Measurements from ENCODE around the gene TIMM44.
A peak's percentile ranks its signal among the peaks of the same experiment; 100 is the strongest.

Gene TIMM44

GRCh38 chr19:7909471-7910067 is 33.9 kb downstream of the TIMM44 start:
- H3K4me1 ChIP-seq (ENCODE audit: control insufficient read depth in 1 of 2, insufficient read depth in 2 of 2, low read length in 2 of 2), result peaks cover 7 to 25% of the 10 kb centered on the region in 2 donors
- H3K36me3 ChIP-seq (ENCODE audit: control insufficient read depth in 1 of 2, insufficient read depth in 2 of 2, low read length in 2 of 2), result peaks cover 3 to 48% of the 10 kb centered on the region in 2 donors
- H3K9me3 ChIP-seq (ENCODE audit: control insufficient read depth in 1 of 2, low read length in 2 of 2), result no peaks in the 10 kb centered on the region

GRCh38 chr19:7908742-7909461 is 34.6 kb downstream of the TIMM44 start:
- Histone ChIP-seq H3K4me1 (ENCODE audit: control insufficient read depth in 1 of 2, insufficient read depth in 2 of 2, low read length in 2 of 2) (peaks cover 8 to 30% of the 10 kb centered on the region in 2 donors), H3K36me3 (ENCODE audit: control insufficient read depth in 1 of 2, insufficient read depth in 2 of 2, low read length in 2 of 2) (peaks cover 3 to 48% of the 10 kb centered on the region in 2 donors), H3K27ac (ENCODE audit: low read length) (no peak overlapping the region), H3K27me3 (ENCODE audit: low read depth, low read length) (no peaks in the 10 kb centered on the region), H3K4me3 (ENCODE audit: low read depth in 1 of 2, low read length in 2 of 2) (no peak overlapping the region), H3K9me3 (ENCODE audit: control insufficient read depth in 1 of 2, low read length in 2 of 2) (no peaks in the 10 kb centered on the region)

More at GRCh38 chr19:7909471-7910067, 33.9 kb downstream of the TIMM44 start:
- no peak overlapping the region for H3K4me3 ChIP-seq (ENCODE audit: low read depth in 1 of 2, low read length in 2 of 2)
- H3K27ac ChIP-seq (ENCODE audit: low read length), result no peak overlapping the region
- no peaks in the 10 kb centered on the region for H3K27me3 ChIP-seq (ENCODE audit: low read depth, low read length)

DNA sequence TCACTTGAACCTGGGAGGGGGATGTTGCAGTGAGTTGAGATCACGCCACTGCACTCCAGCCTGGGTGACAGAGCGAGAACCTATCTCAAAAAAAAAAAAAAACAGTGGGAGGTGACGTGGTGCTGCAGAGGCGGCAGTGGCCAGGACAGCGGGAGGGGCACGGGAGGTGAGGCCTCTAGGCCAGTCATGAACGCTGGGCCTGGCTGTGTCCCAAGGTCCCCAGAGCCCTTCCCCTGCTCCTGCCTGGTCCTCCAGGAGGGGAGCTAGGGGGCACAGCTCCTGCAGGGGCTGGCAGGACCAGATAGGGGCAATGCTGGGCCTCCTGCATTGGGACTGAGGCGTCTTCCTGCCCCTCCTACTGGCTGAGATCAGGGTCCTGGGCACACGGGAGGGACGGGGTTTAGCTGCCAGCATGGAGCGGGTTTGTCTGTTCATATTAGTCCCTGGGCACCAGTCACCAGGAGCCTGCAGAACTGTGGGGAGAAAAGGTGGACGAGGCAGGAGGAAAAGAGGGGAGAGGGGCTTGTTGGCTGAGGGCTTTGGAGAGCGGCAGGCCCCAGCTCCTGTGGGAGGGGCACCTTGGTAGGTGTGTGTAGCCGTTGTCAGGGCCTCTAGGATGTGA is 35.3 kb downstream of the TIMM44 start:
- H3K4me3 ChIP-seq (ENCODE audit: low read depth in 1 of 2, low read length in 2 of 2), result no peak overlapping the region
- no peaks in the 10 kb centered on the region for H3K9me3 ChIP-seq (ENCODE audit: control insufficient read depth in 1 of 2, low read length in 2 of 2)
- H3K27ac ChIP-seq (ENCODE audit: low read length), result no peak overlapping the region
- H3K4me1 ChIP-seq (ENCODE audit: control insufficient read depth in 1 of 2, insufficient read depth in 2 of 2, low read length in 2 of 2), result peaks cover 8 to 31% of the 10 kb centered on the region in 2 donors
- no peaks in the 10 kb centered on the region for H3K27me3 ChIP-seq (ENCODE audit: low read depth, low read length)
- peaks cover 3 to 48% of the 10 kb centered on the region in 2 donors for H3K36me3 ChIP-seq (ENCODE audit: control insufficient read depth in 1 of 2, insufficient read depth in 2 of 2, low read length in 2 of 2)

- Histone ChIP-seq H3K4me3 (ENCODE audit: low read depth in 1 of 2, low read length in 2 of 2) (no peak overlapping the region), H3K36me3 (ENCODE audit: control insufficient read depth in 1 of 2, insufficient read depth in 2 of 2, low read length in 2 of 2) (peaks cover 3 to 42% of the 10 kb centered on the region in 2 donors), H3K27me3 (ENCODE audit: low read depth, low read length) (no peaks in the 10 kb centered on the region), H3K9me3 (ENCODE audit: control insufficient read depth in 1 of 2, low read length in 2 of 2) (no peaks in the 10 kb centered on the region), H3K27ac (ENCODE audit: low read length) (no peak overlapping the region), H3K4me1 (ENCODE audit: control insufficient read depth in 1 of 2, insufficient read depth in 2 of 2, low read length in 2 of 2) (peaks cover 8 to 37% of the 10 kb centered on the region in 2 donors)
Measured at GRCh38 chr19:7907544-7907943, 35.9 kb downstream of the TIMM44 start.

DNA sequence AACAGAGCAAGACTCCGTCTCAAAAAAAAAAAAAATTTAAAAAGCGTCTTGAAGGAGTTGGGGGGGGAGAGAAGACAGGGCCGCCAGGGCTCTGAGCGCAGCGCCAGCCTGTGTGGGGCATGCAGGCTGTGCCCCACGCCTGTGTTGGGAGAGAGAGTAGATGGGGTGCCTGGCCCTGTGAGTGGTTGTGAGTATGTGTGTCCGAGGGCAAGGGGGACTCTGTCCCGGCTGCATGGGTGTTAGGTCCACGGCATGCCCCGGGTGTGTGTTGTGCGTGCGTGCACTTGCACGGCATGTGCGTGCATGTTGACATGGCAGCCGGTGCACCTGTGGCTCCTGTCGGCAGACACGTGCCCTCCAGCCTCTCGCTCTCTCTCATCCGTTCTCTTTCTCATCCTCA is 36.3 kb downstream of the TIMM44 start:
- peaks cover 2 to 40% of the 10 kb centered on the region in 2 donors for H3K36me3 ChIP-seq (ENCODE audit: control insufficient read depth in 1 of 2, insufficient read depth in 2 of 2, low read length in 2 of 2)
- no peak overlapping the region for H3K27ac ChIP-seq (ENCODE audit: low read length)
- H3K4me1 ChIP-seq (ENCODE audit: control insufficient read depth in 1 of 2, insufficient read depth in 2 of 2, low read length in 2 of 2), result peaks cover 8 to 38% of the 10 kb centered on the region in 2 donors
- H3K9me3 ChIP-seq (ENCODE audit: control insufficient read depth in 1 of 2, low read length in 2 of 2), result no peaks in the 10 kb centered on the region
- H3K4me3 ChIP-seq (ENCODE audit: low read depth in 1 of 2, low read length in 2 of 2), result no peak overlapping the region
- no peaks in the 10 kb centered on the region for H3K27me3 ChIP-seq (ENCODE audit: low read depth, low read length)

- Histone ChIP-seq H3K36me3 (ENCODE audit: control insufficient read depth in 1 of 2, insufficient read depth in 2 of 2, low read length in 2 of 2) (peaks cover 0 to 27% of the 10 kb centered on the region in 2 donors), H3K27ac (ENCODE audit: low read length) (no peak overlapping the region), H3K27me3 (ENCODE audit: low read depth, low read length) (no peaks in the 10 kb centered on the region), H3K4me1 (ENCODE audit: control insufficient read depth in 1 of 2, insufficient read depth in 2 of 2, low read length in 2 of 2) (peaks cover 8 to 38% of the 10 kb centered on the region in 2 donors), H3K4me3 (ENCODE audit: low read depth in 1 of 2, low read length in 2 of 2) (no peak overlapping the region), H3K9me3 (ENCODE audit: control insufficient read depth in 1 of 2, low read length in 2 of 2) (no peaks in the 10 kb centered on the region)
Measured at GRCh38 chr19:7905859-7906258, 37.6 kb downstream of the TIMM44 start.

GRCh38 chr19:7905268-7905667 is 38.2 kb downstream of the TIMM44 start:
- peaks cover 8 to 38% of the 10 kb centered on the region in 2 donors for H3K4me1 ChIP-seq (ENCODE audit: control insufficient read depth in 1 of 2, insufficient read depth in 2 of 2, low read length in 2 of 2)
- H3K27ac ChIP-seq (ENCODE audit: low read length), result no peak overlapping the region
- H3K36me3 ChIP-seq (ENCODE audit: control insufficient read depth in 1 of 2, insufficient read depth in 2 of 2, low read length in 2 of 2), result peaks cover 0 to 21% of the 10 kb centered on the region in 2 donors
- H3K27me3 ChIP-seq (ENCODE audit: low read depth, low read length), result no peaks in the 10 kb centered on the region
- H3K4me3 ChIP-seq (ENCODE audit: low read depth in 1 of 2, low read length in 2 of 2), result peak overlapping the region; percentile 84 to 85
- no peaks in the 10 kb centered on the region for H3K9me3 ChIP-seq (ENCODE audit: control insufficient read depth in 1 of 2, low read length in 2 of 2)

DNA sequence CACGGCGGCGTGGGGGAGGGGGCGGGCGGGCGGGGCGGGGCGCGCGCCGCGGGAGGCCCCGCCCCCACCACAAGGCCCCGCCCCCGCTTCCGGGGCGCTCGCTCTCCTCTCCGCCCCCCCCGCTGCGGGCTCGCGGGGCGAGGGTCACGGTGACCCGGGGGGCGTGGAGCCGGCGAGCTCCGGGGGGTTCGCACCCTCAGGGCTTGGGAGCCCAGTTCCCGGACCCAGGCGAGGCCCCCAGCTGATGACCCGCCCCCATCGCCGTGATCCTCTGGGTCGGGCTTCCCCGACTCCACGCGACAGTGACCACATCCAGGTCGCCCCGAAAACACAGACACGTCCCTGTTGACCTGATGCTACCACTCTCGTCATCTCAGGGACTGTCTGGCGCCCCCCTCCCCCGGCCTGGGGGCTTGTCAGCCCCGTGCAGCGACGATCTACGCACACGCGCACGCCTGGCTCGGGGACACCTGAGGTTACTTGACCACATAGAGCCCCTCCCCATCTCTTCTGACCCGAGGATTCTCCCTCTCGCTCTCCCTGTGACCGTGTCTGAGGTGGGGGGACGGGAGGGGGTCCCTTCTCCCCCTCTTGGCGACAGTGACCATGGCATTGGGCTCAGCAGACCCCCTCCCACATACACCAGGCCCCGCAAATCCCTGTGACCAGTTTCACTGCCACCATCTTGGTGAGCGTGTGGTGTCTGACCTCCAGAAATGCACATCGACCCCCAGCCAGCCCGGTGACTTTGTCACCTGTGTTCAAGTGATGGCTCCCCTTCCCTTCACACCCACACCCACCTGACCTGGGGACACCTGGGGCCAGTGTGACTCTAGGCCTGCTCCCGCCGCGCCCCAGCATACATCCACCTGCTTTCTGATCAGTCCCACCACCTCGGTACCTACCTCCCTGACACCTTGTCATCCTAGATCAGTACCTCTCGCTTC is 39.1 kb downstream of the TIMM44 start:
- peaks cover 8 to 38% of the 10 kb centered on the region in 2 donors for H3K4me1 ChIP-seq (ENCODE audit: control insufficient read depth in 1 of 2, insufficient read depth in 2 of 2, low read length in 2 of 2)
- peak overlapping the region; percentile 51 for H3K27ac ChIP-seq (ENCODE audit: low read length)
- peak overlapping the region; percentile 84 to 85 for H3K4me3 ChIP-seq (ENCODE audit: low read depth in 1 of 2, low read length in 2 of 2)
- peaks cover 0 to 12% of the 10 kb centered on the region in 2 donors for H3K36me3 ChIP-seq (ENCODE audit: control insufficient read depth in 1 of 2, insufficient read depth in 2 of 2, low read length in 2 of 2)
- no peaks in the 10 kb centered on the region for H3K9me3 ChIP-seq (ENCODE audit: control insufficient read depth in 1 of 2, low read length in 2 of 2)
- no peaks in the 10 kb centered on the region for H3K27me3 ChIP-seq (ENCODE audit: low read depth, low read length)

DNA sequence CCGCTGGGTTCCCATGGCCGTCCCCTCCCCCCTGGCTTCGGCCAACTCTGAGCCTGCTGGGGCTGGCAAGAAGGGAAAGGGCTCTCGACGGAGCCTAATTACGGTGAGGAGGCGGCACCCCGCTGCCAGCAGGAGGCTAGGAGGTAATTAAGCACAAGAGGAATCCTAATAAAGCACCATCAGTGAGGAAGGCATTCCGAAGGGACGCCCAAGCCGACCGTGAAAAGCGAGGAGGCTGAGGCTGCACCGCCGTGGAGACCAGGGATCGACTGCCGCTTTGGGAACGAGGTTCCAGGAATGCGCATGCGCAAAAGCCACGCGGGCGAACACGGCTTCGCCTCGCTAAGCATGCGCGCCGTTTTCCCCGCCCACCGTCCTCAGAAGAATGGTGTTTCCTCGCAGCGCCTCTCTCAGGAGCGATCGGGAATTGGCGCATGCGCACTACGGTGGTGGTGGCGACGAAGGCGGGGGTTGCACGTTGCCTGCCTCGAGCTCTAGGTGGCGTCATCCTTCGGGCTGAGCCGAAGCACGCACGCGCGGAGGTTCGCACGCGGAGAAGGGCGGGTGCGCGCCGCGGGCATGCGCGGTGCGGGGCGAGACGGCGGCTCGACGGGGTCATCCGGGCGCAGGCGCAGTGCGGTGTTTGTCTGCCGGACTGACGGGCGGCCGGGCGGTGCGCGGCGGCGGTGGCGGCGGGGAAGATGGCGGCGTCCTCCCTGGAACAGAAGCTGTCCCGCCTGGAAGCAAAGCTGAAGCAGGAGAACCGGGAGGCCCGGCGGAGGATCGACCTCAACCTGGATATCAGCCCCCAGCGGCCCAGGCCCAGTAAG is 40.0 kb downstream of the TIMM44 start, which contains the start of gene MAP2K7:
Gene MAP2K7 (plus strand): TSS at position 634 of the 830 bp plus-strand sequence. CDS start 68 bp downstream, at position 702.
- H3K27ac ChIP-seq (ENCODE audit: low read length), result peak within 1 kb of the TSS; percentile 67
- peaks cover 0 to 6% of the 10 kb centered on the region in 2 donors for H3K36me3 ChIP-seq (ENCODE audit: control insufficient read depth in 1 of 2, insufficient read depth in 2 of 2, low read length in 2 of 2)
- peak within 1 kb of the TSS; percentile 84 to 85 for H3K4me3 ChIP-seq (ENCODE audit: low read depth in 1 of 2, low read length in 2 of 2)
- H3K9me3 ChIP-seq (ENCODE audit: control insufficient read depth in 1 of 2, low read length in 2 of 2), result no peaks in the 10 kb centered on the region
- H3K4me1 ChIP-seq (ENCODE audit: control insufficient read depth in 1 of 2, insufficient read depth in 2 of 2, low read length in 2 of 2), result peaks cover 8 to 38% of the 10 kb centered on the region in 2 donors
- H3K27me3 ChIP-seq (ENCODE audit: low read depth, low read length), result no peaks in the 10 kb centered on the region

DNA sequence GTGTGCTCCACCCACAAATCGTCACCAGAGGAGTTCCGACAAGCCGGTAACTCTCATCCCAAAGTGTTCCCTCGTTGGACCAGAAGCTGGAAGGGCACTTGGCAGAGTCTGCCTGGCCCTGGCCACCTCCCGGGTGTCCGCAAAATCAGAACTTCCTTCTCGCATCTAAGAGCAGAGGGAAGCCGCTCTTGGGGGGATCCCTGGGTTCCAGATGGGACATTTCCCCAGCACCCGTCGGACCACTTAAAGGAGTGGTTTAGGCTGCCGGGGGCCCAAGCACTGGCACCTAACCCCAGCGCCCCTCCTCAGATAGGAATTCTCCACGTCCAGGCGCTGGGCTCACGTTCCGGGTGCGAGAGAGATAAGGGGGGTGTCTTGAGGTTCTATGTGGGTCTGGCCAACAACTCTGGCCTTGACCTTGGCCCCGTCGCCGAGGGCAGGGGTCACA is 40.6 kb downstream of the TIMM44 start:
- Histone ChIP-seq H3K36me3 (ENCODE audit: control insufficient read depth in 1 of 2, insufficient read depth in 2 of 2, low read length in 2 of 2) (peaks cover 0 to 6% of the 10 kb centered on the region in 2 donors), H3K27me3 (ENCODE audit: low read depth, low read length) (no peaks in the 10 kb centered on the region), H3K4me3 (ENCODE audit: low read depth in 1 of 2, low read length in 2 of 2) (peak overlapping the region; percentile 69 to 85), H3K4me1 (ENCODE audit: control insufficient read depth in 1 of 2, insufficient read depth in 2 of 2, low read length in 2 of 2) (peaks cover 8 to 38% of the 10 kb centered on the region in 2 donors), H3K9me3 (ENCODE audit: control insufficient read depth in 1 of 2, low read length in 2 of 2) (no peaks in the 10 kb centered on the region), H3K27ac (ENCODE audit: low read length) (peak overlapping the region; percentile 67)

Measured in muscle layer of duodenum (tissue), 2 donors.